ENCODE results near the gene ZC3HAV1.
"Not testable (repeated sequence)": the region's sequence is repeated elsewhere in the genome, so short reads cannot be mapped to it uniquely, and the experiment has no call there.

Gene ZC3HAV1

DNA sequence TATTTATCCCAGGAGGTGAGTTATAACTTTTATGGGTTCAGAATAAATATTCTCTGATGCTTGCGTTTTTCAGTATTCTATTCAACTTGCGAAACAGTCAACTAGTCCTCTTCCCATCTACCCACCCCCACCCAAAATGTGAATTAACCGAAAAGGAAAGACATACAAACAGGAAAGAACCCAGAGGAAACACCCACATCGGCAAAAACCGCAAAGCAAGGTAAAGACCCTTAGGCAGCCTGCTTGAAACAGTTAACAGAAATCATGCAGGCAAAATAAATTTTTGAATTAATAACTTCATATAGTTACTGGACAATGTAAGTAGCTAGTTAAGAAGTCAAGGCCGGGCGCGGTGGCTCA, 5.4 kb downstream of the ZC3HAV1 start:
- H3K27me3 Mint-ChIP-seq (ENCODE audit: low read depth, poor library complexity): peaks cover 16% of the 10 kb centered on the region
- peaks cover 9% of the 10 kb centered on the region for H3K4me1 Mint-ChIP-seq
- H3K9me3 Mint-ChIP-seq: peaks cover 32% of the 10 kb centered on the region
- H3K27ac Mint-ChIP-seq: no peak overlapping the region
- H3K36me3 Mint-ChIP-seq (ENCODE audit: low read depth): peaks cover 19% of the 10 kb centered on the region
- no peak overlapping the region for H3K4me3 Mint-ChIP-seq
- no peak for TF ChIP-seq CTCF (IDR thresholded peaks at IDR 0.05)
- no peak for DNase-seq

- Mint-ChIP-seq H3K4me1 (peaks cover 7% of the 10 kb centered on the region), H3K9me3 (peaks cover 33% of the 10 kb centered on the region), H3K36me3 (ENCODE audit: low read depth) (peaks cover 20% of the 10 kb centered on the region), H3K4me3 (no peak overlapping the region), H3K27ac (no peak overlapping the region), H3K27me3 (ENCODE audit: low read depth, poor library complexity) (peaks cover 11% of the 10 kb centered on the region)
- no peak for DNase-seq
- no peak for TF ChIP-seq CTCF (IDR thresholded peaks at IDR 0.05)
These were observed 6.3 kb downstream of the ZC3HAV1 start for GRCh38 chr7:139103057-139103815.

DNA sequence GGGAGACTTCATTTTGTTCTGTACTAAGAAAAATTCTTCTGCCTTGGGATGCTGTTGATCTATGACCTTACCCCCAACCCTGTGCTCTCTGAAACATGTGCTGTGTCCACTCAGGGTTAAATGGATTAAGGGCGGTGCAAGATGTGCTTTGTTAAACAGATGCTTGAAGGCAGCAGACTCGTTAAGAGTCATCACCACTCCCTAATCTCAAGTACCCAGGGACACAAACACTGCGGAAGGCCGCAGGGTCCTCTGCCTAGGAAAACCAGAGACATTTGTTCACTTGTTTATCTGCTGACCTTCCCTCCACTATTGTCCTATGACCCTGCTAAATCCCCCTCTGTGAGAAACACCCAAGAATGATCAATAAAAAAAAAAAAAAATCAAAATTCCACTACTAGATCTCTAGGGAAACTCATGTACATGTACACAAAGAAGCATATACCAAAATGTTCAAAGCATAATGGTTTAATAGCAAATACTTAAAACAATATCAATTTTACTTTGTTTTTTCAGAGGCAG, 7.8 kb downstream of the ZC3HAV1 start:
- H3K4me3 Mint-ChIP-seq; H3K27me3 Mint-ChIP-seq (ENCODE audit: low read depth, poor library complexity); H3K27ac Mint-ChIP-seq; DNase-seq; H3K4me1 Mint-ChIP-seq: not testable (repeated sequence)
- peaks cover 33% of the 10 kb centered on the region for H3K9me3 Mint-ChIP-seq
- H3K36me3 Mint-ChIP-seq (ENCODE audit: low read depth): peaks cover 25% of the 10 kb centered on the region

- H3K4me1 Mint-ChIP-seq: peaks cover 10% of the 10 kb centered on the region
- DNase-seq: no peak
- no peak overlapping the region for H3K27ac Mint-ChIP-seq
- peaks cover 4% of the 10 kb centered on the region for H3K27me3 Mint-ChIP-seq (ENCODE audit: low read depth, poor library complexity)
- H3K9me3 Mint-ChIP-seq: peaks cover 33% of the 10 kb centered on the region
- no peak for TF ChIP-seq CTCF (IDR thresholded peaks at IDR 0.05)
- no peak overlapping the region for H3K4me3 Mint-ChIP-seq
- peaks cover 31% of the 10 kb centered on the region for H3K36me3 Mint-ChIP-seq (ENCODE audit: low read depth)
These were observed 10.2 kb downstream of the ZC3HAV1 start for GRCh38 chr7:139099172-139099947.

DNA sequence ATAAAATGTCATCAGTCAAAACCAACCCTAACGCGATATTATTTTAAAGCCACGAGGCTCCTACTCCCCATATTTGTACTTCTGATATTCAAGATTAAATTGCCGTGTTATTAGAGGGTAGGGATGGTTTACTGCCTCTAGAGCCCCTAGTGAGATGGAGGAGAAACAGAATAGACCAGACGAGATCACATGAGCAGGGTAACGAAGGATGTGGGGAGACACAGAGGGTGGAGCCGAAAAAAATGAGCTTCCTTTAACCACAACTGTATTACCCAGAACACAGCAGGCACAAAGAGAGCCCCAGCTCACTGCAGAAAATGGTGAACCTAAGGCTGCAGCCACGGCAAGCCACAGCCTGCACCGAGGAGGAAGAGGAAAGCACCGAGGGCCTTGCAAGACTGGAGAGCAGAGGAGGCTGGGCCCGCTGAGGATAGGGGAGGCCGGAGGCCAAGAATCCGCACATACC, 14.3 kb downstream of the ZC3HAV1 start:
- peak overlapping the region; percentile 49 for H3K27ac Mint-ChIP-seq
- peaks cover 46% of the 10 kb centered on the region for H3K4me1 Mint-ChIP-seq
- H3K36me3 Mint-ChIP-seq (ENCODE audit: low read depth): peaks cover 29% of the 10 kb centered on the region
- no peak overlapping the region for H3K4me3 Mint-ChIP-seq
- H3K27me3 Mint-ChIP-seq (ENCODE audit: low read depth, poor library complexity): no peaks in the 10 kb centered on the region
- no peak for DNase-seq
- H3K9me3 Mint-ChIP-seq: peaks cover 15% of the 10 kb centered on the region
- TF ChIP-seq CTCF (IDR thresholded peaks at IDR 0.05): no peak

DNA sequence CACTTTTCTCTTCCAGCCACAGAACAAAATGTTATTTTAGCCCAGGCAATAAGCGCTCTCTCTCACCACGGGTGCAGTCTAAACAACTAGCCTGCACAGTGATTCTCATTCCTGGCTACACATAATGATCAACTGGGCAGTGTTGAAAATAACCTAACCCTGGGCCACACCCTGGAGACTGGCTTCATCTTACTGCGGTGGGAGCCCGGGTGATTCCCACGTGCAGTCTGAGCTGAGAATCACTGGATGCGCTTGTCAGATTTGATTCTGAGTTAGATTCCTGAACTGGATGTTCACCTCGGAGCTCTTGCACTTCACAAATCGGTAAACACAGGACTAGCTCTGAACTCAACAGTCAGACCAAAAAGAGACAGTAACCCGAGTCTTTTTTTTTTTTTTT, 14.9 kb downstream of the ZC3HAV1 start:
- Mint-ChIP-seq H3K4me1 (peaks cover 46% of the 10 kb centered on the region), H3K27me3 (ENCODE audit: low read depth, poor library complexity) (no peaks in the 10 kb centered on the region), H3K9me3 (peaks cover 10% of the 10 kb centered on the region), H3K4me3 (no peak overlapping the region), H3K36me3 (ENCODE audit: low read depth) (peaks cover 24% of the 10 kb centered on the region), H3K27ac (peak overlapping the region; percentile 49)
- DNase-seq: no peak
- TF ChIP-seq CTCF (IDR thresholded peaks at IDR 0.05): no peak

All from nephron progenitor cell (in vitro differentiated cells).